ENCODE data around the gene COMMD4.
"Not testable (repeated sequence)": the region's sequence is repeated elsewhere in the genome, so short reads cannot be mapped to it uniquely, and the experiment has no call there.

COMMD4 gene

GRCh38 chr15:75371486-75371885 lies 35.6 kb downstream of the COMMD4 start:
- Histone ChIP-seq H3K9me3 (ENCODE audit: low read depth, low read length) (no peaks in the 10 kb centered on the region), H3K27ac (no peak overlapping the region; the same call in 1 of the 2 replicates), H3K36me3 (ENCODE audit: insufficient read depth, low read length) (peaks cover 59% of the 10 kb centered on the region), H3K4me3 (no peak overlapping the region), H3K9ac (ENCODE audit: insufficient read length) (no peak overlapping the region)
- TF ChIP-seq FOXP2 (optimal IDR thresholded peaks at IDR 0.05; ENCODE audit: control extremely low read depth, extremely low read length, insufficient read depth) (no peak), EZH2 (IDR thresholded peaks at IDR 0.05) (no peak), POLR2AphosphoS5 (IDR thresholded peaks at IDR 0.05; ENCODE audit: borderline replicate concordance, low read depth, low read length) (no peak)
- no peak for DNase-seq (ENCODE audit: low read depth, low spot score)

- H3K9ac ChIP-seq (ENCODE audit: insufficient read length), result no peak overlapping the region
- H3K36me3 ChIP-seq (ENCODE audit: insufficient read depth, low read length), result peaks cover 59% of the 10 kb centered on the region
- H3K4me3 ChIP-seq, result no peak overlapping the region
- no peak for DNase-seq (ENCODE audit: low read depth, low spot score)
- no peak overlapping the region for H3K27ac ChIP-seq
- TF ChIP-seq EZH2 (IDR thresholded peaks at IDR 0.05), result no peak
- TF ChIP-seq FOXP2 (optimal IDR thresholded peaks at IDR 0.05; ENCODE audit: control extremely low read depth, extremely low read length, insufficient read depth), result no peak
- TF ChIP-seq POLR2AphosphoS5 (IDR thresholded peaks at IDR 0.05; ENCODE audit: borderline replicate concordance, low read depth, low read length), result no peak
- no peaks in the 10 kb centered on the region for H3K9me3 ChIP-seq (ENCODE audit: low read depth, low read length)
Observed at GRCh38 chr15:75371901-75372688, 36.2 kb downstream of the COMMD4 start.

GRCh38 chr15:75380773-75381172 lies 44.9 kb downstream of the COMMD4 start:
- no peak for DNase-seq (ENCODE audit: low read depth, low spot score)
- no peak overlapping the region for H3K27ac ChIP-seq
- H3K4me3 ChIP-seq, result no peak overlapping the region
- H3K9ac ChIP-seq (ENCODE audit: insufficient read length), result no peak overlapping the region
- TF ChIP-seq POLR2AphosphoS5 (IDR thresholded peaks at IDR 0.05; ENCODE audit: borderline replicate concordance, low read depth, low read length) (no peak), FOXP2 (optimal IDR thresholded peaks at IDR 0.05; ENCODE audit: control extremely low read depth, extremely low read length, insufficient read depth) (no peak), EZH2 (IDR thresholded peaks at IDR 0.05) (no peak)
- no peaks in the 10 kb centered on the region for H3K9me3 ChIP-seq (ENCODE audit: low read depth, low read length)
- H3K36me3 ChIP-seq (ENCODE audit: insufficient read depth, low read length), result peaks cover 84% of the 10 kb centered on the region

GRCh38 chr15:75383986-75384385 lies 48.1 kb downstream of the COMMD4 start:
- DNase-seq (ENCODE audit: low read depth, low spot score); H3K9ac ChIP-seq (ENCODE audit: insufficient read length); H3K4me3 ChIP-seq; H3K27ac ChIP-seq; H3K9me3 ChIP-seq (ENCODE audit: low read depth, low read length): not testable (repeated sequence)
- peaks cover 94% of the 10 kb centered on the region for H3K36me3 ChIP-seq (ENCODE audit: insufficient read depth, low read length)

Data from SK-N-MC (cell line).